Measurements from ENCODE around the gene ZNF182. TPM values are rescaled to one million over a fixed set of nuclear protein-coding genes. Genes with fewer than 3 reads are reported as not detected.

ZNF182 gene
- total RNA-seq, 1 donor from 2014 or later, result 15.2 TPM

Other genes starting within 250 kb of the ZNF182 start
- gene ZNF81, start 167.1 kb downstream of the ZNF182 start, total RNA-seq (ENCODE audit: low replicate concordance), result 5.1 and 5.4 TPM in 2 replicates
- gene SPACA5, start 3.0 kb upstream of the ZNF182 start, total RNA-seq (ENCODE audit: low replicate concordance), result 9.6 TPM in 1 of 2 replicates, not detected in the other
- gene ZNF630, start 67.7 kb upstream of the ZNF182 start, total RNA-seq (ENCODE audit: low replicate concordance), result 2.1 and 2.4 TPM in 2 replicates
- not detected in 2 replicates for gene SPACA5B, start 126.6 kb upstream of the ZNF182 start, total RNA-seq (ENCODE audit: low replicate concordance)
- not detected in 2 replicates for gene SSX5, start 192.8 kb upstream of the ZNF182 start, total RNA-seq (ENCODE audit: low replicate concordance)